NCI-H2107 treated with DMSO at 0.1 percent for 48 hours (cell line): ENCODE data around the gene GGN.
"Not testable (repeated sequence)": the region's sequence is repeated elsewhere in the genome, so short reads cannot be mapped to it uniquely, and the experiment has no call there.

ENCODE experiments used
- DNase-seq: peaks from one replicate; lab custom pipeline; 2025; ENCODE audit not compliant: unreplicated experiment; lab: John Stamatoyannopoulos, UW

GGN gene

GRCh38 chr19:38362946-38363688 lies 24.7 kb downstream of the GGN start:
- not testable (repeated sequence) for DNase-seq

- DNase-seq: no peak
Observed at GRCh38 chr19:38362076-38362945, 25.5 kb downstream of the GGN start.

- peak; percentile 17 for DNase-seq
Observed at GRCh38 chr19:38361633-38362075, 26.2 kb downstream of the GGN start.

GRCh38 chr19:38360839-38361631 lies 26.8 kb downstream of the GGN start:
- DNase-seq: no peak

GRCh38 chr19:38360351-38360750 lies 27.5 kb downstream of the GGN start:
- no peak for DNase-seq

GRCh38 chr19:38359242-38360021 lies 28.4 kb downstream of the GGN start:
- no peak for DNase-seq

- no peak for DNase-seq
Observed at GRCh38 chr19:38358071-38358470, 29.8 kb downstream of the GGN start.

GRCh38 chr19:38355728-38356725 lies 31.8 kb downstream of the GGN start:
- no peak for DNase-seq

- DNase-seq: no peak
Observed at GRCh38 chr19:38352611-38353010, 35.2 kb downstream of the GGN start.

GRCh38 chr19:38351865-38352395 lies 35.9 kb downstream of the GGN start:
- DNase-seq: no peak

- DNase-seq: no peak
Observed at GRCh38 chr19:38350883-38351282, 37.0 kb downstream of the GGN start.

GRCh38 chr19:38346837-38347236 lies 41.0 kb downstream of the GGN start:
- DNase-seq: no peak

GRCh38 chr19:38340927-38341326 lies 46.9 kb downstream of the GGN start:
- no peak for DNase-seq

- not testable (repeated sequence) for DNase-seq
Observed at GRCh38 chr19:38339011-38339410, 48.8 kb downstream of the GGN start.

GRCh38 chr19:38337360-38337653 lies 50.5 kb downstream of the GGN start:
- DNase-seq: no peak

GRCh38 chr19:38336638-38337359 lies 51.0 kb downstream of the GGN start:
- peak; percentile 86 for DNase-seq

- peak; percentile 86 for DNase-seq
Observed at GRCh38 chr19:38335949-38336637, 51.7 kb downstream of the GGN start.
